ENCODE data around the gene ROR2. TPM values are rescaled to one million over a fixed set of nuclear protein-coding genes. Genes with fewer than 3 reads are reported as not detected.

ROR2 gene
- total RNA-seq, 1 experiment from 2014 or later = not detected

- Mint-ChIP-seq H3K4me3 (ENCODE audit: low read depth, unreplicated experiment) (no peak overlapping the region), H3K4me1 (ENCODE audit: low read depth, unreplicated experiment) (no peaks in the 10 kb centered on the region), H3K9me3 (ENCODE audit: low read depth, unreplicated experiment) (no peaks in the 10 kb centered on the region), H3K27ac (ENCODE audit: unreplicated experiment) (no peak overlapping the region), H3K36me3 (ENCODE audit: insufficient read depth, unreplicated experiment) (no peaks in the 10 kb centered on the region), H3K27me3 (ENCODE audit: unreplicated experiment) (peaks cover 53% of the 10 kb centered on the region)
- DNase-seq = no peak
- TF ChIP-seq, protein P1, sequence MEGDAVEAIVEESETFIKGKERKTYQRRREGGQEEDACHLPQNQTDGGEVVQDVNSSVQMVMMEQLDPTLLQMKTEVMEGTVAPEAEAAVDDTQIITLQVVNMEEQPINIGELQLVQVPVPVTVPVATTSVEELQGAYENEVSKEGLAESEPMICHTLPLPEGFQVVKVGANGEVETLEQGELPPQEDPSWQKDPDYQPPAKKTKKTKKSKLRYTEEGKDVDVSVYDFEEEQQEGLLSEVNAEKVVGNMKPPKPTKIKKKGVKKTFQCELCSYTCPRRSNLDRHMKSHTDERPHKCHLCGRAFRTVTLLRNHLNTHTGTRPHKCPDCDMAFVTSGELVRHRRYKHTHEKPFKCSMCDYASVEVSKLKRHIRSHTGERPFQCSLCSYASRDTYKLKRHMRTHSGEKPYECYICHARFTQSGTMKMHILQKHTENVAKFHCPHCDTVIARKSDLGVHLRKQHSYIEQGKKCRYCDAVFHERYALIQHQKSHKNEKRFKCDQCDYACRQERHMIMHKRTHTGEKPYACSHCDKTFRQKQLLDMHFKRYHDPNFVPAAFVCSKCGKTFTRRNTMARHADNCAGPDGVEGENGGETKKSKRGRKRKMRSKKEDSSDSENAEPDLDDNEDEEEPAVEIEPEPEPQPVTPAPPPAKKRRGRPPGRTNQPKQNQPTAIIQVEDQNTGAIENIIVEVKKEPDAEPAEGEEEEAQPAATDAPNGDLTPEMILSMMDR (IDR thresholded peaks at IDR 0.05; ENCODE audit: unreplicated experiment) = no peak
- BruUV-seq (replicated peaks) = no TSS peak
- intact Hi-C loops (cut with micrococcal nuclease; ENCODE audit: unreplicated experiment) = no loop called here
- CTCF ChIA-PET = no interaction called here
These were observed 92.5 kb downstream of the ROR2 start for GRCh38 chr9:91857291-91858212.

DNA sequence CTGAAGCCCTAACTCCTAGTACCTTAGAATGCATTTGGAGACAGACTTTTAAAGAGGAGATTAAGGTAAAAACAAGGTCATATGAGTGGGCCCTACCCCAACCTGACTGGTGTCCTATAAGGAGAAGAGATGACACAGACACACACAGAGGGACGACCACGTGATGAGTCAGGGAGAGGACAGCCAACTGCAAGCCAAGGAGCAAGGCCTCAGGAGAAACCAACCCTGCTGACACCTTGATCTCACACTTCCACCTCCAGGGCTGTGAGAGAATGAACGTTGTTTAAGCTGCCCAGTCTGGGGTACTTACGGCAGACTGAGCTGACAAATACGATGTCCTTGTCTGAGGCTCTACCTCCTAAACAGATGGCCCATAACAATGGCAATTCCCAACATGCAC is 93.6 kb downstream of the ROR2 start:
- Mint-ChIP-seq H3K36me3 (ENCODE audit: insufficient read depth, unreplicated experiment) (no peaks in the 10 kb centered on the region), H3K4me3 (ENCODE audit: low read depth, unreplicated experiment) (no peak overlapping the region), H3K4me1 (ENCODE audit: low read depth, unreplicated experiment) (no peaks in the 10 kb centered on the region), H3K9me3 (ENCODE audit: low read depth, unreplicated experiment) (no peaks in the 10 kb centered on the region), H3K27ac (ENCODE audit: unreplicated experiment) (no peak overlapping the region), H3K27me3 (ENCODE audit: unreplicated experiment) (peaks cover 46% of the 10 kb centered on the region)
- intact Hi-C loops (cut with micrococcal nuclease; ENCODE audit: unreplicated experiment) = no loop called here
- TF ChIP-seq, protein P1 (IDR thresholded peaks at IDR 0.05; ENCODE audit: unreplicated experiment) = no peak
- CTCF ChIA-PET = no interaction called here
- DNase-seq = no peak
- no TSS peak for BruUV-seq (replicated peaks)

- Mint-ChIP-seq H3K27ac (ENCODE audit: unreplicated experiment) (no peak overlapping the region), H3K36me3 (ENCODE audit: insufficient read depth, unreplicated experiment) (no peaks in the 10 kb centered on the region), H3K9me3 (ENCODE audit: low read depth, unreplicated experiment) (no peaks in the 10 kb centered on the region), H3K4me3 (ENCODE audit: low read depth, unreplicated experiment) (no peak overlapping the region), H3K4me1 (ENCODE audit: low read depth, unreplicated experiment) (no peaks in the 10 kb centered on the region), H3K27me3 (ENCODE audit: unreplicated experiment) (peaks cover 46% of the 10 kb centered on the region)
- CTCF ChIA-PET = no interaction called here
- intact Hi-C loops (cut with micrococcal nuclease; ENCODE audit: unreplicated experiment) = no loop called here
- no peak for DNase-seq
- no TSS peak for BruUV-seq (replicated peaks)
- TF ChIP-seq, protein P1 (IDR thresholded peaks at IDR 0.05; ENCODE audit: unreplicated experiment) = no peak
These were observed 94.8 kb downstream of the ROR2 start for GRCh38 chr9:91855196-91855595.

DNA sequence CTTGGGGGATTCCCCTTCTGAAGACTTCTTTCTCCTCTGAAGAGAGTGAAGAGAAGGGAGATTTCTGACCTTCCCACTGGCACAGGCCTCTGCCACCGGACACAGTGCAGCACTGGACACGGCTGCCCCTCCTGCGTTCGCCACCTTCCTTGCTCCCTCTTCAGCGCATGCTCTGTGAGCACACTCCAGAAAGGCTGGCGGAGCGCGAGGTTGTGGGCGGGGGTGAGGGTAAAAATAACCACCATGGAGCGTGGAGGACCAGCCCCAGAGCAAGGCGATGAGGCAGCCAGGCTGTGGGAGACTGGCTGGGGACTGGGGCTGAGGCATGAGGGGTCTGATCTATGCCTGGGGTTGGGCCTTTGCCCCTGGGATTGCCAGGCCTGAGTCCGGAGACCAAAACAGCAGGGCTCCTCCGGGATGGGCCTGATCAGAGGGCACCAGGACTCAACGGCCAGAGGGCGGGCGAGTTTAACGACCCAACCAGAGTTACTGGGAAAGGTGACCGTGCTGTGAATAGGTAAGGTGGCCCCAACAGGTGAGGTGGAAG is 97.2 kb downstream of the ROR2 start:
- H3K27ac Mint-ChIP-seq (ENCODE audit: unreplicated experiment) = no peak overlapping the region
- intact Hi-C loops (cut with micrococcal nuclease; ENCODE audit: unreplicated experiment) = no loop called here
- H3K36me3 Mint-ChIP-seq (ENCODE audit: insufficient read depth, unreplicated experiment) = no peaks in the 10 kb centered on the region
- no peaks in the 10 kb centered on the region for H3K4me1 Mint-ChIP-seq (ENCODE audit: low read depth, unreplicated experiment)
- TF ChIP-seq, protein P1 (IDR thresholded peaks at IDR 0.05; ENCODE audit: unreplicated experiment) = no peak
- H3K4me3 Mint-ChIP-seq (ENCODE audit: low read depth, unreplicated experiment) = no peak overlapping the region
- BruUV-seq (replicated peaks) = no TSS peak
- H3K9me3 Mint-ChIP-seq (ENCODE audit: low read depth, unreplicated experiment) = no peaks in the 10 kb centered on the region
- H3K27me3 Mint-ChIP-seq (ENCODE audit: unreplicated experiment) = peaks cover 61% of the 10 kb centered on the region
- DNase-seq = no peak
- CTCF ChIA-PET = no interaction called here
